Measurements from ENCODE around the gene CDC14A.

DNA sequence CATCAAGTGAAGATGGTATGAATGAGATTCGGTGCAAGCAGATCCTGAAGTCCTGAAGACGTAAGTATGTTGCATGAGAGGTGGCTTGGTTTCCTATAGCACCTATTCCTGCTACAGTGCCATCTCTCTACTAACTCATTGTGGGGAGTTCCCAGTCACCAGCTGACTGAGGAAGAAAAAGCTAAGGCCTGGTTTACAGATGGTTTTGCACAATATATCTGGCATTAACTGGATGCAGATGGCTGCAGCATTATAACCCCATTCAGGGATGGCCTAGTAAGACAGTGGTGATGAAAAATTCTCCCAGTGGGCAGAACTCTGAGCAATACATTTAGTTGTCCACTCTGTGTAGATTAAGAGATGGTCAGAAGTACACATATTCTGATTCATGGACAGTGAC, 49.6 kb upstream of the CDC14A start:
- TF ChIP-seq, protein P1, sequence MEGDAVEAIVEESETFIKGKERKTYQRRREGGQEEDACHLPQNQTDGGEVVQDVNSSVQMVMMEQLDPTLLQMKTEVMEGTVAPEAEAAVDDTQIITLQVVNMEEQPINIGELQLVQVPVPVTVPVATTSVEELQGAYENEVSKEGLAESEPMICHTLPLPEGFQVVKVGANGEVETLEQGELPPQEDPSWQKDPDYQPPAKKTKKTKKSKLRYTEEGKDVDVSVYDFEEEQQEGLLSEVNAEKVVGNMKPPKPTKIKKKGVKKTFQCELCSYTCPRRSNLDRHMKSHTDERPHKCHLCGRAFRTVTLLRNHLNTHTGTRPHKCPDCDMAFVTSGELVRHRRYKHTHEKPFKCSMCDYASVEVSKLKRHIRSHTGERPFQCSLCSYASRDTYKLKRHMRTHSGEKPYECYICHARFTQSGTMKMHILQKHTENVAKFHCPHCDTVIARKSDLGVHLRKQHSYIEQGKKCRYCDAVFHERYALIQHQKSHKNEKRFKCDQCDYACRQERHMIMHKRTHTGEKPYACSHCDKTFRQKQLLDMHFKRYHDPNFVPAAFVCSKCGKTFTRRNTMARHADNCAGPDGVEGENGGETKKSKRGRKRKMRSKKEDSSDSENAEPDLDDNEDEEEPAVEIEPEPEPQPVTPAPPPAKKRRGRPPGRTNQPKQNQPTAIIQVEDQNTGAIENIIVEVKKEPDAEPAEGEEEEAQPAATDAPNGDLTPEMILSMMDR (IDR thresholded peaks at IDR 0.05; ENCODE audit: low read depth, low read length, poor library complexity, severe bottlenecking), result no peak
- TF ChIP-seq EZH2phosphoT487 (IDR thresholded peaks at IDR 0.05; ENCODE audit: borderline replicate concordance, low read length), result no peak

Measured in DOHH2 (cell line).